IMR-90 (cell line): ENCODE data around the gene MBOAT2. TPM values are rescaled to one million over a fixed set of nuclear protein-coding genes. Genes with fewer than 3 reads are reported as not detected.

Source experiments
- ATAC-seq: fragments of 200-7000 bp; cut with Tn5 transposase; 2 replicates; pipeline ENCODE4 v1.9.1; 2020; ENCODE audit warnings: low read depth, mild to moderate bottlenecking, moderate library complexity
- BruUV-seq: library from RNA; stranded (reverse); fragments of 400-500 nt; replicated peaks from 2 replicates; lab custom pipeline; 2021; lab: Mats Ljungman, UMichigan
- CTCF ChIA-PET: fragments of 300-600 bp; formaldehyde crosslinking; extraction: SDS; loops from one replicate; lab custom pipeline; 2021; ENCODE audit warnings: antibody characterized with exemption; lab: Yijun Ruan, JAX
- POLR2A ChIA-PET: fragments of 300-600 bp; sonication (Branson Sonifier 250); formaldehyde crosslinking; loops from one replicate; lab custom pipeline; 2022; ENCODE audit warnings: antibody characterized with exemption; ENCODE audit not compliant: unreplicated experiment; lab: Charles Lee
- DNase-seq: peaks from one replicate; pipeline ENCODE4 v3.0.0; 2013
- H2AFZ ChIP-seq: replicated peaks from 2 replicates; pipeline ENCODE3; 2013; ENCODE audit warnings: low read length, mild to moderate bottlenecking; ENCODE audit not compliant: poor library complexity
- H2AK5ac ChIP-seq: 2 replicates; pipeline ENCODE4 v1.6.1; 2013; ENCODE audit warnings: low read depth, low read length, inconsistent platforms
- H2AK9ac ChIP-seq: replicated peaks from 2 replicates; pipeline ENCODE3; 2013; ENCODE audit warnings: mild to moderate bottlenecking, low read depth, low read length, moderate library complexity; ENCODE audit not compliant: poor library complexity
- H2BK120ac ChIP-seq: 2 replicates; pipeline ENCODE4 v1.6.1; 2013; ENCODE audit warnings: low read depth, low read length, inconsistent platforms
- H2BK15ac ChIP-seq: 3 replicates; pipeline ENCODE4 v1.6.1; 2013; ENCODE audit warnings: low read depth, low read length, inconsistent platforms
- H2BK20ac ChIP-seq: 2 replicates; pipeline ENCODE4 v1.6.1; 2013; ENCODE audit warnings: low read depth, mild to moderate bottlenecking, inconsistent platforms, low read length, moderate library complexity
- H2BK5ac ChIP-seq: 2 replicates; pipeline ENCODE4 v1.6.1; 2013; ENCODE audit warnings: mild to moderate bottlenecking, low read depth, low read length, inconsistent platforms; ENCODE audit not compliant: poor library complexity, severe bottlenecking
- H3K14ac ChIP-seq: replicated peaks from 2 replicates; pipeline ENCODE4 v1.6.1; 2013; ENCODE audit warnings: low read depth, low read length, inconsistent platforms
- H3K18ac ChIP-seq: 2 replicates; pipeline ENCODE4 v1.6.1; 2013; ENCODE audit warnings: low read depth, low read length, control low read depth
- H3K23ac ChIP-seq: 2 replicates; pipeline ENCODE4 v1.6.1; 2013; ENCODE audit warnings: low read depth, low read length, inconsistent platforms
- H3K27ac ChIP-seq: 2 replicates; pipeline ENCODE4 v1.5.1; 2013; ENCODE audit warnings: mild to moderate bottlenecking, control low read depth, low read length; ENCODE audit not compliant: insufficient read depth
- H3K27me3 ChIP-seq: 2 replicates; pipeline ENCODE4 v1.6.1; 2013; ENCODE audit warnings: low read length; ENCODE audit not compliant: control insufficient read depth, insufficient read depth
- H3K36me3 ChIP-seq: 2 replicates; pipeline ENCODE4 v1.6.1; 2013; ENCODE audit warnings: low read length, mixed read lengths; ENCODE audit not compliant: control insufficient read depth, insufficient read depth
- H3K4ac ChIP-seq: 2 replicates; pipeline ENCODE4 v1.6.1; 2013; ENCODE audit warnings: low read depth, low read length, inconsistent platforms
- H3K4me1 ChIP-seq: 2 replicates; pipeline ENCODE4 v1.6.1; 2013; ENCODE audit warnings: low read length, mixed read lengths; ENCODE audit not compliant: control insufficient read depth, insufficient read depth
- H3K4me2 ChIP-seq: 2 replicates; pipeline ENCODE4 v1.6.1; 2013; ENCODE audit warnings: low read depth, mild to moderate bottlenecking, control low read depth, low read length, moderate library complexity
- H3K4me3 ChIP-seq: 2 replicates; pipeline ENCODE4 v1.5.1; 2013; ENCODE audit warnings: low read depth, mild to moderate bottlenecking, control low read depth, low read length, moderate library complexity; ENCODE audit not compliant: insufficient read depth
- H3K56ac ChIP-seq: 2 replicates; pipeline ENCODE4 v1.6.1; 2013; ENCODE audit warnings: low read length, inconsistent platforms; ENCODE audit not compliant: insufficient read depth; ENCODE audit errors: extremely low read depth
- H3K79me1 ChIP-seq, 2 experiments: 2 replicates each; pipeline ENCODE4 v1.6.1; 2013; ENCODE audit warnings: low read length in 2 of 2, inconsistent platforms in 1 of 2, low read depth in 1 of 2
- H3K9ac ChIP-seq: 2 replicates; pipeline ENCODE4 v1.6.1; 2013; ENCODE audit warnings: low read depth, low read length, control low read depth
- H3K9me1 ChIP-seq: 2 replicates; pipeline ENCODE4 v1.6.1; 2013; ENCODE audit warnings: low read length, inconsistent platforms; ENCODE audit not compliant: insufficient read depth
- H3K9me3 ChIP-seq: 2 replicates; pipeline ENCODE4 v1.6.1; 2013; ENCODE audit warnings: low read length; ENCODE audit not compliant: control insufficient read depth, insufficient read depth
- H4K20me1 ChIP-seq: 2 replicates; pipeline ENCODE4 v1.6.1; 2013; ENCODE audit warnings: low read length, inconsistent platforms; ENCODE audit not compliant: insufficient read depth
- H4K5ac ChIP-seq: 2 replicates; pipeline ENCODE4 v1.6.1; 2013; ENCODE audit warnings: mild to moderate bottlenecking, low read depth, low read length, control low read depth
- H4K8ac ChIP-seq, 2 experiments: 2 replicates each; pipeline ENCODE4 v1.6.1; 2013; ENCODE audit warnings: low read depth in 2 of 2, low read length in 2 of 2, control low read depth in 1 of 2, inconsistent platforms in 1 of 2
- H4K91ac ChIP-seq: 2 replicates; pipeline ENCODE4 v1.6.1; 2013; ENCODE audit warnings: low read depth, low read length, inconsistent platforms; ENCODE audit not compliant: insufficient read depth
- CEBPB ChIP-seq: IDR thresholded peaks from 2 replicates; pipeline ENCODE4 v1.6.1; 2012; ENCODE audit warnings: low read depth, low read length, improper control_type of control experiment
- CHD1 ChIP-seq: IDR thresholded peaks from 2 replicates; pipeline ENCODE4 v1.6.1; 2012; ENCODE audit warnings: low read depth, low read length, improper control_type of control experiment
- POLR2A ChIP-seq: IDR thresholded peaks from 2 replicates; pipeline ENCODE4 v1.6.1; 2012; ENCODE audit warnings: mild to moderate bottlenecking, low read depth, low read length
- WGBS, 2 experiments: methylation state at CpG; one replicate each; pipeline versions ENCODE4 v1.1.5 to v1.1.7; 2013; ENCODE audit warnings: missing lambda C conversion rate in 2 of 2; ENCODE audit not compliant: insufficient read length in 1 of 2; ENCODE audit errors: extremely low coverage in 2 of 2; 5-methylcytosine and 5-hydroxymethylcytosine counted together
- dilution Hi-C: fragments of 300-500 bp; cut with HindIII; formaldehyde crosslinking; loops from one replicate; pipeline ENCODE4 v1.14.3; 2018; ENCODE audit warnings: low sequenced_read_pairs; ENCODE audit not compliant: unreplicated experiment
- in situ Hi-C: fragments of 300-500 bp; cut with MboI; formaldehyde crosslinking; loops from 3 replicates; pipeline ENCODE4 v1.14.3; 2019; ENCODE audit warnings: low sequenced_read_pairs, inconsistent platforms, mixed read lengths
- intact Hi-C: fragments of 100-400 bp; cut with micrococcal nuclease; formaldehyde crosslinking; loops from 2 replicates; pipeline ENCODE4 v1.10.0; 2022
- polyA plus RNA-seq, 3 experiments: library from polyadenylated mRNA; depleted of rRNA; stranded (reverse); fragments of >200 nt; gene quantifications; 2 replicates each; pipeline ENCODE4 v1.2.3, GENCODE V29; 2012; ENCODE audit warnings: low replicate concordance in 1 of 3
- total RNA-seq: library from RNA; depleted of rRNA; stranded (reverse); fragments of >200 nt; gene quantifications from 2 replicates; pipeline ENCODE4 v1.2.3, GENCODE V29; 2012

MBOAT2 gene
- total and polyA plus RNA-seq, 2 of the 4 experiments (the other 2 are of a cell fraction): 33.9 to 102 TPM

- no peaks in the 10 kb centered on the region for H3K9me3 ChIP-seq
- in situ Hi-C loops: loop anchor here (25.0 kb wide), 1 partner anchor 476 kb away; no protein-coding TSS in a partner anchor
- no peak overlapping the region for H2AK5ac ChIP-seq
- BruUV-seq: no TSS peak
- H2BK20ac ChIP-seq: no peak overlapping the region
- no peak for TF ChIP-seq CHD1
- no peak for TF ChIP-seq POLR2A
- no peak for TF ChIP-seq CEBPB
- no peak overlapping the region for H2AK9ac ChIP-seq
- no peak overlapping the region for H2BK120ac ChIP-seq
- peaks cover 18% of the 10 kb centered on the region for H3K36me3 ChIP-seq
- no peak overlapping the region for H3K4me2 ChIP-seq
- H2BK5ac ChIP-seq: no peak overlapping the region
- no peaks in the 10 kb centered on the region for H3K79me1 ChIP-seq
- no peaks in the 10 kb centered on the region for H3K27me3 ChIP-seq
- ATAC-seq (no peak), DNase-seq (no peak)
- POLR2A ChIA-PET: no interaction called here
- H3K9me1 ChIP-seq: peaks cover 2% of the 10 kb centered on the region; the same call in 1 of the 2 replicates
- no peak overlapping the region for H3K9ac ChIP-seq
- H3K56ac ChIP-seq: no peak overlapping the region
- WGBS, 2 experiments: 88% methylated on average over 1 of the region's 1 CpG; no CpG with 5 or more reads in 1 of the 2 experiments
- H3K4ac ChIP-seq: no peak overlapping the region
- dilution Hi-C loops: no loop called here
- no peak overlapping the region for H3K4me3 ChIP-seq
- intact Hi-C loops: no loop called here
- no peak overlapping the region for H2AFZ ChIP-seq
- H3K27ac ChIP-seq: no peak overlapping the region
- no peak overlapping the region for H4K91ac ChIP-seq
- CTCF ChIA-PET: no interaction called here
- H2BK15ac ChIP-seq: no peak overlapping the region
- H3K4me1 ChIP-seq: no peaks in the 10 kb centered on the region
- no peaks in the 10 kb centered on the region for H4K20me1 ChIP-seq
- no peak overlapping the region for H4K5ac ChIP-seq
- no peak overlapping the region for H3K23ac ChIP-seq
- no peak overlapping the region for H3K14ac ChIP-seq
- H4K8ac ChIP-seq: no peak overlapping the region
- no peak overlapping the region for H3K18ac ChIP-seq
Observed at GRCh38 chr2:8861797-8862196, 141.7 kb downstream of the MBOAT2 start.
